NCI-H524 (cell line): ENCODE data around the gene RENBP.

ENCODE experiments used
- DNase-seq, 2 experiments: peaks; one replicate each; lab custom pipeline; 2025; lab: John Stamatoyannopoulos, UW

The RENBP gene

DNA sequence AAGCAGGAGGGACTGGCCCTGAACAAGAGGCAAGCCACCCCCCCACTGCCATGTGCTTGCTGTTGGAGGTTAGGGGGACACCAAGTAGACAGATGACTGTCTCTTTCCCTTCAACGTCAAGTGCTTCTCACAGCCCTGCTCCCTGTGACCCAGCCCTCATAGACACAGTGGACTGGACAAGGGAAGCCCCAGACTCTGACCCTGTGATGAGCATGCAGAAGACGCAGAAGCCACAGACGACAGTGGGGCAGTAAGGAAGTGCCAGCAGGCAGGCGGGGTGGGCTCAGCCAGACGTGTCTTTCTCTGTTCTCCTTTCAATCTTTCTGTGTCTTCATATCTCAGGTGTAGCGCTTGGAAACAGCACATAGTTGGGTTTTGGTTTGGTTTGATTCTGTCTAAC, 56.1 kb downstream of the RENBP start:
- no peak for DNase-seq

DNA sequence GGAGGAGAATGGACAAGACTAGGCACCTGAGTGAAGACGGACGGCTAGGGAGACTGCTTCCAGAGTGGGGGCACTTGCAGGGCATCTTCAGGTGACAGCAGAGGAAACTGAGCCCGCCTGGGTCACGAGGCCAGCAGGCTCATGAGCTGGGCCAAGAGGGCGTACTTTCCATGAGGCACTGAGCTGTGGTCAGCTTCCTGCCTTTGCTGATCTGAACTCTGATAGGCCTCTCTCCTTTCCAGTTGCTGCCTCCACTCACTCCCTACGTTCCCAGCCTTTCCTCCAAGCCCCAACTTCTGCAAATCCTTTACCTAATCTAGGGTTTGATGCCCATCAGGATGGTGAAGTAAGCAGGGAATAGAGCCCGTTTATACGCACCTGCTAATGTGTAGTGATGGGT, 57.1 kb downstream of the RENBP start:
- no peak for DNase-seq

DNA sequence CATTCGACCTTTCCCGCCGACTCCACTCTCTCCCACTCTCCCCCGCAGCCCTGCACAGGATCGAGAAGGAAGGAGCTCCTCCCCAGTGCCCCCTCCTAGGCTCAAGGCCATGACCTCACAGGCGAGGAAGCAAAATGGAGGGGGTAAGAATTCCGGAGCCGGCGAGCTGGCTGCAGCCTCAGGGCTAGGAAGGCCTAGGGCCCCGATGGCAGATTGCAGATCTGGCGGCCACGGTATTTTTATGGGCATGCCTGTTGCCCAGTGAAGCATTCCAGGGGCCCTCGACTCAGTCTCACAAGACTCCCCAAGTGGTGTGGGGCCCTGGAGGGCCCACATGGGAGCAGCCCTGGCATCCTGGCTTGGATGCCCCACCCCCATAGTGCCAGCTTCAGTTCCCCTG, 57.5 kb downstream of the RENBP start:
- DNase-seq: no peak

DNA sequence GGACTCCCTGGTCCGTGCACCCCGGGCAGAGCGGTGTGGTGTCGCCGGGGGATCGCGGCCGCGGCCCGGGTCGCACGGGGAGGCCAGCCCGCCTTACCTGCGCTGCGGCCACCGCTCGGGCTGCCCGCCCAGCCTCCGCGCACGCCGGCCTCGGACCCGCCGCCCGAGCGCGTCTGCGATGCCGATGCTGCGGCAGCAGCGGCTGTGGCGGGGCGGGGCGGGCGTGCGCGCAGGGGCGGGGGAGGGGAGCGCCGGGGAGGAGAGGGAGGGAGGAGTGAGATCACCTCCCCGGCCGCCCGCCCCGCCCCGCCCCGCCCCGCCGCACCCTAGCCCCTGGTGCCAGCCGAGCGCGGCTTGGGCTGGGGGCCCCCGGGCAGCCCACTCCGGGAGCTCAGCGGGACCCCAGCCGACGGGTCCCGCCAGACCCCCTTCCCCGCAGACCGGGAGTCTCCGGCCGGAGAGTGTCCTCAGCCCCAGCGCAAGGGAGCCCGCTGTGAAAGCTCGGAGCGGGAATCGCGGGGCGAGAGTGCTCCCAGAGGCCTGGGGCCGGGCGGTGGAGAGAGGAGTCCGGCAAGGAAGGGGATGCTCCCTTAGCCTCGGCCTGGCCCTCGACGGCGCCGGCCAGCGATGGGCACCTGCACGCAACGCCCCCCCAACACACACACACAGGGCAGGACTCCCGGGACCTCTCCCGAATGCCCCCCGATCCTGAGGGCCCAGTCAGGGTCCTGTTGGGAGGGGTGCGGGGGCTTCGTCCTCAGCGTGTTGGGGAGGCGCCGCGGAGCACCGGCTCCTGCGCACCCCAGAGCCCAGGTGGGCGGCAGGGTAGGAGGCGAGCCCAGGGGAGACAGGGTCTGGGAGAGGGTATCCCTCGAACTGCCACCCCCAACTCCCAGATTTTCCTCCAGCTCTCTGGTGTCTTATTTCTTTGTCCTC, 58.2 kb downstream of the RENBP start, which contains the start of gene L1CAM:
Gene L1CAM (minus strand): TSS at position 206 of the 936 bp plus-strand sequence. CDS start 10,337 bp downstream, outside the sequence.
- no peak for DNase-seq
